Pancreas (tissue), 10 donors: Measurements from ENCODE around the gene LSAMP. TPM values are rescaled to one million over a fixed set of nuclear protein-coding genes. Genes with fewer than 3 reads are reported as not detected.

Experiments used
- ATAC-seq, 4 donors: fragments of 200-7000 bp; cut with Tn5 transposase; one replicate each; pipeline versions ENCODE4 v1.8.0 to v1.9.1; 2020; ENCODE audit warnings: mild to moderate bottlenecking in 4 of 4, moderate library complexity in 4 of 4
- DNase-seq, 6 donors: peaks; one replicate each; pipeline ENCODE4 v3.0.0-alpha.2; 2020
- FAIRE-seq: peaks from 2 replicates; lab custom pipeline; 2012; peaks lifted over from hg19 to GRCh38; lab: Jason Lieb, UNC
- H3K27ac ChIP-seq, 4 donors: fragments of 200-600 bp; sonication (generic); 1 replicate in 3 of 4; 2 replicates in 1 of 4; pipeline versions ENCODE4 v1.5.0 to v1.8.0; 2020
- H3K27me3 ChIP-seq, 4 donors: fragments of 200-600 bp; one replicate each; pipeline ENCODE4 v1.8.0; 2021
- H3K36me3 ChIP-seq, 3 donors: fragments of 200-600 bp; sonication (generic) in 1 of 3; one replicate each; pipeline versions ENCODE4 v1.5.0 to v1.8.0; 2020 to 2021
- H3K4me1 ChIP-seq, 3 donors: fragments of 200-600 bp; one replicate each; pipeline ENCODE4 v1.8.0; 2021
- H3K4me3 ChIP-seq, 4 donors: fragments of 200-600 bp; sonication (generic) in 2 of 4; one replicate each; pipeline versions ENCODE4 v1.5.0 to v1.8.0; 2020 to 2021
- H3K9me3 ChIP-seq, 4 donors: fragments of 200-600 bp; one replicate each; pipeline ENCODE4 v1.8.0; 2021
- CTCF ChIP-seq, 4 donors: fragments of 200-600 bp; sonication (generic) in 3 of 4; IDR thresholded peaks; one replicate each; pipeline versions ENCODE4 v1.5.0 to v1.8.0; 2021; ENCODE audit warnings: antibody characterized with exemption in 4 of 4
- WGBS, 2 donors: extraction: QIAGEN DNeasy Blood & Tissue Kit; methylation state at CpG; one replicate each; pipeline ENCODE4 v1.1.7; 2013; 5-methylcytosine and 5-hydroxymethylcytosine counted together
- intact Hi-C, 3 donors: fragments of 100-400 bp; cut with DNase I; formaldehyde crosslinking; loops; one replicate each; pipeline versions ENCODE4 v1.11.1 to v1.14.2; 2022
- polyA plus RNA-seq, 2 donors: library from polyadenylated mRNA; stranded (reverse); fragments of 200-250 nt; gene quantifications; one replicate each; pipeline ENCODE4 v1.2.3, GENCODE V29; 2013
- total RNA-seq, 6 donors: library from RNA; stranded (reverse); fragmentation: NEBNext Ultra II Directional in 4 of 6; extraction: Animal tissue kit (Norgen Biotek cat#: 25700) in 4 of 6; gene quantifications; one replicate each; pipeline versions ENCODE4 v1.2.1 to v1.2.4, GENCODE V29; 2021 to 2023
- donor health status: healthy with polysubstance abuse.
- donor health status: DM: no; HTN: no; CAD: no; lungs with moderate emphysema.
- donor health status: DM: no; HTN: no; CAD: no.
- donor health status: control.
- donor health status: control.
- donor health status: Bipolar disorder and iron deficiency.
- donor health status: DM: yes; HTN: yes; CAD: no.
- donor health status: DM: no; HTN: no; CAD: no.
- donor health status: DM: no; HTN: no; CAD: no.
- donor health status: DM: yes; HTN: yes; CAD: no.

Gene LSAMP
- total and polyA plus RNA-seq, 8 donors: 0.51 to 5.5 (median 1.5) TPM

- FAIRE-seq (no peak), ATAC-seq (no peak), DNase-seq (no peak)
- no peak for TF ChIP-seq CTCF (IDR thresholded peaks at IDR 0.05)
- intact Hi-C loops: no loop called here
- Histone ChIP-seq H3K4me3 (no peak overlapping the region), H3K27me3 (no peaks in the 10 kb centered on the region), H3K36me3 (no peaks in the 10 kb centered on the region), H3K9me3 (no peaks in the 10 kb centered on the region), H3K27ac (no peak overlapping the region), H3K4me1 (no peaks in the 10 kb centered on the region)
- WGBS, 2 donors: 20 to 29% methylated on average over 1 of the region's 1 CpG
Measured at GRCh38 chr3:116065501-116065900, 379.8 kb downstream of the LSAMP start.

GRCh38 chr3:116064646-116065045 lies 380.6 kb downstream of the LSAMP start:
- FAIRE-seq (no peak), DNase-seq (no peak), ATAC-seq (no peak)
- Histone ChIP-seq H3K27ac (no peak overlapping the region), H3K27me3 (no peaks in the 10 kb centered on the region), H3K36me3 (no peaks in the 10 kb centered on the region), H3K4me3 (no peak overlapping the region), H3K4me1 (no peaks in the 10 kb centered on the region), H3K9me3 (no peaks in the 10 kb centered on the region)
- WGBS, 2 donors: 79 to 83% methylated on average over 1 of the region's 1 CpG
- no peak for TF ChIP-seq CTCF (IDR thresholded peaks at IDR 0.05)
- intact Hi-C loops: no loop called here

GRCh38 chr3:116059421-116060096 lies 385.7 kb downstream of the LSAMP start:
- Histone ChIP-seq H3K27ac (no peak overlapping the region), H3K9me3 (no peaks in the 10 kb centered on the region), H3K27me3 (no peaks in the 10 kb centered on the region), H3K4me3 (no peak overlapping the region), H3K36me3 (no peaks in the 10 kb centered on the region), H3K4me1 (no peaks in the 10 kb centered on the region)
- ATAC-seq: peak in 2 of 4 donors; percentile 58 to 70
- TF ChIP-seq CTCF (IDR thresholded peaks at IDR 0.05): no peak
- intact Hi-C loops: no loop called here
- FAIRE-seq: no peak
- 59 to 60% methylated on average over 2 of the region's 2 CpGs for WGBS, 2 donors
- no peak for DNase-seq

GRCh38 chr3:116058844-116059243 lies 386.4 kb downstream of the LSAMP start:
- no peak for FAIRE-seq
- 61 to 67% methylated on average over 2 of the region's 2 CpGs for WGBS, 2 donors
- ATAC-seq: no peak
- Histone ChIP-seq H3K27me3 (no peaks in the 10 kb centered on the region), H3K27ac (no peak overlapping the region), H3K4me3 (no peak overlapping the region), H3K36me3 (no peaks in the 10 kb centered on the region), H3K4me1 (no peaks in the 10 kb centered on the region), H3K9me3 (no peaks in the 10 kb centered on the region)
- intact Hi-C loops: no loop called here
- no peak for TF ChIP-seq CTCF (IDR thresholded peaks at IDR 0.05)
- DNase-seq: no peak

- no peak for TF ChIP-seq CTCF (IDR thresholded peaks at IDR 0.05)
- intact Hi-C loops: no loop called here
- WGBS, 2 donors: 47 to 50% methylated on average over 1 of the region's 1 CpG
Measured at GRCh38 chr3:116057400-116058006, 387.8 kb downstream of the LSAMP start.

More at GRCh38 chr3:116057400-116058006, 387.8 kb downstream of the LSAMP start:
- ATAC-seq (no peak), FAIRE-seq (no peak), DNase-seq (no peak)
- no peak overlapping the region for H3K27ac ChIP-seq
- no peaks in the 10 kb centered on the region for H3K36me3 ChIP-seq
- no peak overlapping the region for H3K4me3 ChIP-seq
- H3K27me3 ChIP-seq: no peaks in the 10 kb centered on the region
- no peaks in the 10 kb centered on the region for H3K4me1 ChIP-seq
- no peaks in the 10 kb centered on the region for H3K9me3 ChIP-seq
